Measurements from ENCODE around the gene HBD.

The HBD gene

DNA sequence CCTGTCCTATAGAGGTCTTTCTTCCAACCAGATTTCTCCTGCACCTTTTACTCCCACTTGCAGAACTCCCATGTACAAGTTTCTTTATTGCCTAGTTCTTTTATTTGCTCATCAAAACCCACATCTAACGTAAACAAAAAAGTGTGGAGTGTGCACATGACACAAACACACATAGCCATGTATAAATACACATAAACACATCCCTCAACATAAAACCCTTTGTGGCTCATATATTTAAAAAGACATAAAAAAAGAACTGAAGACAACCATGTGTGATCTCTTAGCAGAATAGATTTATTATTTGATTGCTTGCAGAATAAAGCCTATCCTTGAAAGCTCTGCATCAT, 18.6 kb upstream of the HBD start:
- Histone ChIP-seq H3K4me1 (ENCODE audit: insufficient read depth, low read length) (no peaks in the 10 kb centered on the region), H3K4me2 (ENCODE audit: insufficient read depth, low read length) (no peak overlapping the region), H3K9ac (ENCODE audit: low read depth, low read length) (no peak overlapping the region), H2AFZ (ENCODE audit: low read depth, low read length) (no peak overlapping the region), H3K27ac (ENCODE audit: low read length) (no peak overlapping the region), H4K20me1 (ENCODE audit: insufficient read depth, low read length) (no peaks in the 10 kb centered on the region), H3K27me3 (ENCODE audit: insufficient read depth, low read length, poor library complexity) (no peaks in the 10 kb centered on the region), H3K9me3 (ENCODE audit: insufficient read depth, low read length, severe bottlenecking) (no peaks in the 10 kb centered on the region), H3K36me3 (ENCODE audit: insufficient read depth, low read length) (no peaks in the 10 kb centered on the region), H3K4me3 (ENCODE audit: low read depth in 1 of 2, low read length in 2 of 2) (no peak overlapping the region), H3K79me2 (ENCODE audit: insufficient read depth, low read length) (no peaks in the 10 kb centered on the region)
- DNase-seq (no peak), ATAC-seq (ENCODE audit: insufficient read depth, low read depth) (no peak)
- no peak for TF ChIP-seq EZH2 (IDR thresholded peaks at IDR 0.05; ENCODE audit: borderline replicate concordance, low read depth, low read length, severe bottlenecking)
- TF ChIP-seq, protein P1, sequence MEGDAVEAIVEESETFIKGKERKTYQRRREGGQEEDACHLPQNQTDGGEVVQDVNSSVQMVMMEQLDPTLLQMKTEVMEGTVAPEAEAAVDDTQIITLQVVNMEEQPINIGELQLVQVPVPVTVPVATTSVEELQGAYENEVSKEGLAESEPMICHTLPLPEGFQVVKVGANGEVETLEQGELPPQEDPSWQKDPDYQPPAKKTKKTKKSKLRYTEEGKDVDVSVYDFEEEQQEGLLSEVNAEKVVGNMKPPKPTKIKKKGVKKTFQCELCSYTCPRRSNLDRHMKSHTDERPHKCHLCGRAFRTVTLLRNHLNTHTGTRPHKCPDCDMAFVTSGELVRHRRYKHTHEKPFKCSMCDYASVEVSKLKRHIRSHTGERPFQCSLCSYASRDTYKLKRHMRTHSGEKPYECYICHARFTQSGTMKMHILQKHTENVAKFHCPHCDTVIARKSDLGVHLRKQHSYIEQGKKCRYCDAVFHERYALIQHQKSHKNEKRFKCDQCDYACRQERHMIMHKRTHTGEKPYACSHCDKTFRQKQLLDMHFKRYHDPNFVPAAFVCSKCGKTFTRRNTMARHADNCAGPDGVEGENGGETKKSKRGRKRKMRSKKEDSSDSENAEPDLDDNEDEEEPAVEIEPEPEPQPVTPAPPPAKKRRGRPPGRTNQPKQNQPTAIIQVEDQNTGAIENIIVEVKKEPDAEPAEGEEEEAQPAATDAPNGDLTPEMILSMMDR (IDR thresholded peaks at IDR 0.05; ENCODE audit: borderline replicate concordance, extremely low read depth, low read length, poor library complexity, severe bottlenecking), result no peak

DNA sequence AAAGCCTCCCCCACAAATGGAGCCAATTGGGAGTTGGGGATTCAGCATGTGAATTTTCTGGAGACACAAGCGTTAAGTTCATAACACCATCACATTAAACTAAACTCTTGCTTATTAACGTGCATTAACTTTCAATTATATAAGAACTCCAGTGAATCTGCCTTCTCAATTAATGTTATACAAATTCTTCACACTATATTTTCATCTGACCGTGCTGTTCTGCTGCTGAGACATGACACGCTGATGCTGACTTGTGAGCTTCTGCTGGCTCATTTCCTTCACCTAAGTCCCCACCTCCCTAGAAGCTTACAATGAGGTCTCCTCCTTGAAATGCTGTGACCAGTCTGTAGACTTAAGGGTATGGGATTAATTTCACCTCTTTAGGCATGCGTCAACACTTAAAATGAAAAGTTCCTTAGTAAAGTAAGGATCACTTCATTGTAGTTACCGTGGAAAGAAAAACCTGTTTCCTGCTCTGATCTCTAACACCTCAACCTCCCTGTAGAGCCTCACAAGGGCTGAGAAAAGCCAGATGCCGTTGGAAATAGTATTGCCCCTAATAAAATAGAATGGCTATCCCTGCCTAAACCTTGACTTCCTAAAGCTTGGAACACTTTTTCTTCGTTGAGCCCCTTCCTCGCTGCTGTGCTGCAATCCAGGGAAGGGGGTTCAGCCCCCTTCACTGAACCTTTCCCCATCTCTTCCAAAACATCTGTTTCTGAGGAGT, 18.1 kb upstream of the HBD start:
- DNase-seq, result no peak
- Histone ChIP-seq H3K4me1 (ENCODE audit: insufficient read depth, low read length) (no peaks in the 10 kb centered on the region), H3K36me3 (ENCODE audit: insufficient read depth, low read length) (no peaks in the 10 kb centered on the region), H3K4me2 (ENCODE audit: insufficient read depth, low read length) (no peak overlapping the region), H3K9me3 (ENCODE audit: insufficient read depth, low read length, severe bottlenecking) (no peaks in the 10 kb centered on the region), H3K4me3 (ENCODE audit: low read depth in 1 of 2, low read length in 2 of 2) (no peak overlapping the region), H2AFZ (ENCODE audit: low read depth, low read length) (no peak overlapping the region), H3K27me3 (ENCODE audit: insufficient read depth, low read length, poor library complexity) (no peaks in the 10 kb centered on the region), H3K9ac (ENCODE audit: low read depth, low read length) (no peak overlapping the region), H4K20me1 (ENCODE audit: insufficient read depth, low read length) (no peaks in the 10 kb centered on the region), H3K79me2 (ENCODE audit: insufficient read depth, low read length) (no peaks in the 10 kb centered on the region), H3K27ac (ENCODE audit: low read length) (no peak overlapping the region)
- no peak for TF ChIP-seq EZH2 (IDR thresholded peaks at IDR 0.05; ENCODE audit: borderline replicate concordance, low read depth, low read length, severe bottlenecking)
- TF ChIP-seq, protein P1 (IDR thresholded peaks at IDR 0.05; ENCODE audit: borderline replicate concordance, extremely low read depth, low read length, poor library complexity, severe bottlenecking), result no peak
- no peak for ATAC-seq (ENCODE audit: insufficient read depth, low read depth)

DNA sequence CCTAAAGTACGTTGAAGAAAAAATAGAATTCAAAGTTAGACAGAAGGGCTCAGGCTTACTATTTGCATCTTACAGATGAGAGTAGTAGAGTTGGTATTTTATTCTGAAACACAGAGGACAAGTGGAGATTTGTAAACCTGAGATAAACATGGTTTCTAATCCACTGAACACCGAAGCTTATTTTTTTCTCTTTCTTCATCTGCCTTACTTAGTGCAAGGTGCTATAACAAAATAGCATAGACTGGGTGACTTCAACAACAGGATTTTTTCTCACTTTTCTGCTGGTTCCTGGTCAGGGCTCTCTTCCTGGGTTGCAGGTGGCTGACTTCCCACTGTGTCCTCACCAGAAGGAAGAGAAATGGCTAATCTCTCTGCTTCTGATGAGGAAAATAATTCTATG, 17.5 kb upstream of the HBD start:
- Histone ChIP-seq H3K4me3 (ENCODE audit: low read depth in 1 of 2, low read length in 2 of 2) (no peak overlapping the region), H3K27me3 (ENCODE audit: insufficient read depth, low read length, poor library complexity) (no peaks in the 10 kb centered on the region), H3K9ac (ENCODE audit: low read depth, low read length) (no peak overlapping the region), H3K79me2 (ENCODE audit: insufficient read depth, low read length) (no peaks in the 10 kb centered on the region), H3K9me3 (ENCODE audit: insufficient read depth, low read length, severe bottlenecking) (no peaks in the 10 kb centered on the region), H3K27ac (ENCODE audit: low read length) (no peak overlapping the region), H4K20me1 (ENCODE audit: insufficient read depth, low read length) (no peaks in the 10 kb centered on the region), H3K4me1 (ENCODE audit: insufficient read depth, low read length) (no peaks in the 10 kb centered on the region), H2AFZ (ENCODE audit: low read depth, low read length) (no peak overlapping the region), H3K4me2 (ENCODE audit: insufficient read depth, low read length) (no peak overlapping the region), H3K36me3 (ENCODE audit: insufficient read depth, low read length) (no peaks in the 10 kb centered on the region)
- TF ChIP-seq, protein P1 (IDR thresholded peaks at IDR 0.05; ENCODE audit: borderline replicate concordance, extremely low read depth, low read length, poor library complexity, severe bottlenecking), result no peak
- no peak for TF ChIP-seq EZH2 (IDR thresholded peaks at IDR 0.05; ENCODE audit: borderline replicate concordance, low read depth, low read length, severe bottlenecking)
- no peak for DNase-seq
- no peak for ATAC-seq (ENCODE audit: insufficient read depth, low read depth)

Data from DND-41 (cell line).